NAMALWA (cell line): ENCODE results near the gene IRS4.

Source experiments
- DNase-seq: peaks from one replicate; pipeline ENCODE4 v3.0.0-alpha.2; 2015; ENCODE audit warnings: low spot score

IRS4 gene

DNA sequence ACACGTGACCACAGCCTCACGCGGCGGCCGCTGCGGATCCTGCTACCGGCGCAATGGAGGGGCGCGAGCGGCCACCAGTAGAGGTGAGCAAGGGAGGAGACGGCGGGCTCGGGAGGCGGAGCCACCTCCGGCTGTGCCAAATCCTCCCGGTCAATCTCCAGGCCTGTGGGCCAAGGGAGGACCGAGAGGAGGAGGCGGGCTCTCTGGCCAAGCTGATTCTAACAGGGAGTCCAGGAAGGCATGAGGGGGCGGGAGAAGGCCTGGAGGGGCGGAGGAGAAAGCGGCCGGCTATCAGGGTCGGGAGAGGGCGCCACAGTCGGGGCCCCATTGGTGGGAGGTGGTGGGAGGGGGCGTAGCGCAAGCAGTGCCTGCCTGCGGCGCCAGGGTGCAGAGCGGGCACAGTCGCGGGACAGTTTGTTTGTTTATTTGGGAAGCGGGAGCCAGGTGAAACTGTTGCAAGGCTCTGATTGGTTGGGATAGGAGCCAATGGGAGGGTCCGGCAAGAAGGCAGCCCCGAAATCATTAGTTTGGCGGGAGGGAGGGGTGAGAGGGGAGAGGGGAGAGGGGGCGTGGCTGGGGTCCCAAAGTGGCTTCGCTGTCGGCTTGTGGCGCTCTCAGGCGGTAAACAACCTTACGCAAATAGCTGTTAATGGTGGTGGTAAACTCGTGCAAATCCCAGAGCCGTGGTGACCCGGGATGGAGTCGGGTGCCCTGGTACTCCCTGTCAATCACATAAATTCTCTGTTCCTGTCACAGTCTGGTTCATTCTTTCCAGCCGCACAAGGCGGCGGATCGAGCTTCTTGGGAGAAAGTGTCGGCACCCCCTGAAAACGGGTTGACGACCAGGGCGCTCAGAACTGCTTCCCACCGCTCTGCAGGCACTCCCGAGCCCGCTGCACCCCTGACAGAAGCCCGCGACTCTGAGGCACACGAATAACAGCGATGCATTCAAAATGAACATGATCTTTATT lies at the start of gene IRS4:
TSS of gene IRS4 (minus strand) at position 55 of the 971 bp plus-strand sequence.
- DNase-seq: no peak

- DNase-seq: no peak
These were observed 36.2 kb upstream of the IRS4 start for GRCh38 chrX:108772549-108772948.

GRCh38 chrX:108763559-108763958 lies 27.2 kb upstream of the IRS4 start:
- DNase-seq: no peak

GRCh38 chrX:108740299-108740774 lies 4.0 kb upstream of the IRS4 start:
- no peak for DNase-seq

DNA sequence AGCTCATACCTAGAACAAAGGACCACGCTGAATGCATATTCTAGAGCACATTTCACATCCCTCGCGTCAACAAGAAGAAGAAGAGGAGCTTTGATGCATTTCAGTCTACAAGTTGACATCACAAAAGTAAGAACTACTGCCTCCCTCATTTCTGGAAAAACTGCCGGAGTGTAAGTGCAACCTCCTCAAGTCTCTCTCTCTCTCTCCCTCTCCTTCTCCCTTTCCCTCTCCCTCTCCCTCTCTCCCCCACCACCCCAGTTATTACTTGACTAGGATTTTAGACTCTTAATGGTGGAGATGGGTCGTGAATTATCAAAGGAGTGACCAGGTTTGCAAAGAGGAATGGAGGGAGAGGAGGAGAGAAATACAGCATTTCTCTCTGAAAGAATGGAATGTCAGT lies 1.4 kb upstream of the IRS4 start:
- DNase-seq: no peak

DNA sequence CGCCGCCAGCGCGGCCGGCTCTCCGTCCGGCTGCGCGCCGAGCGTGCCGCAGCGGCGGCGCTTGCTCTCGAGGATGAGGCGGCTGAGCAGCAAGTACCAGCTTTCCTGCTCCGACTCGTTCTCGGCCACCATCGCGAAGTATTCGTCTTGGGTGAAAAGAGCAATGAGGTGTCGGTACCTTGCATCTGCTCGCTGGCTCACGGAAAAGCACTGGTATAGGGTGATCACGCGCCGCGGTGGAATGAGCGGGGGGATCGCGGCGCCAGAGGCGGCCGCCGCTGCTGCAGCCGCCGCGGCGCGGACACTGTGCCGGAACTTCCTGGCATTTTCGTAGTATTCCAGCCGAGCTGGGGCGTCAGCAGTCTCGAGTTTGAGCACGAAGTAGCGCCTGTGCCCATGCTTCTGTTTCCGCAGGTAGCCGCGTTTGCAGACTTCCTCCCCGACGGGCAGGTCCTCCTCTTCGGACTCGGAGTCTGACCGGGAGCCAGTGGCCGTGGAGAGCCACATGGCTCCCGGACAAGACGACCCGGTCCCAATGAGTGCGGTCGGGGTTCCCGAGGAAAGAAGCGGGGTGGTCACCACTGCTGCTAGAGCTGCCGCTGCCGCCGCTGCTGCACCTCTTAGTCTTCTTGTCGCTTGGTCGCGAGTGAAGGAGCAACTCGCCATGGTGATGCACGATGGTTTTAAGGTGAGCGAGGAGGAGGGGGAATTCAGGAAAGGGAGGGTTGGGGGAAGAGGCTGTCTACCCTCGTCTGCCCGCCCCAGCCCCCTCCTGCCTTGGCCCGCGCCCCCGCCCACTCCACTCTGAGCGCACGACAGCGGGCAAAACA lies 469 bp downstream of the IRS4 start:
- DNase-seq: no peak

DNA sequence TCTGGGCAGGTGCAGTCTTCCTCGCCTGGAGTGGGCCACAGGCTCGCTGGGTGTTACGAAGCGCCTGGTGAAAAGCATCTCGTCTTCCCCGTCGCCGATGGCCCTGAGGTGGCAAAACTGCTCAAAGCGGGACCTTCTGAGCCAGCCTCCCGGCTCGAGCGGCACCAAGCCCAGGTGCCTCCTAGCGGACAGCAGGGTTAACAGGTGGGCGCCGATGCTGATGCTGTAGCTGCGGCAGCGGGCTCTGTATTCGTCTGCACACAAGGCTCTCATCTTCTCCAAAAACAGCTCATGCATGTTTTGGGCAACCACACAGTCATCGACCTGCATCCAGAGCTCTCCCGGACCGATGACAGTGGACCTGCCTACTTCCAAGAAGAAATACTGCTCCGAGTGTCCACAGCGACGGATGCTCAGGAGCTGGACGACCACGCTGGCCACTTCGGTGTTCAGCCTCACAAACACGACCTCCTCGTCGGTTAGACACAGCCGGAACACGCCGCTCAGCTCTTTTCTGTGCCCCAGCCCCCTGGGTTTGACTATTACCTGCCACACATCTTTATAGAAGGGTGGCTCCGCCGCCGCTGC lies 1.2 kb downstream of the IRS4 start:
- DNase-seq: no peak

DNA sequence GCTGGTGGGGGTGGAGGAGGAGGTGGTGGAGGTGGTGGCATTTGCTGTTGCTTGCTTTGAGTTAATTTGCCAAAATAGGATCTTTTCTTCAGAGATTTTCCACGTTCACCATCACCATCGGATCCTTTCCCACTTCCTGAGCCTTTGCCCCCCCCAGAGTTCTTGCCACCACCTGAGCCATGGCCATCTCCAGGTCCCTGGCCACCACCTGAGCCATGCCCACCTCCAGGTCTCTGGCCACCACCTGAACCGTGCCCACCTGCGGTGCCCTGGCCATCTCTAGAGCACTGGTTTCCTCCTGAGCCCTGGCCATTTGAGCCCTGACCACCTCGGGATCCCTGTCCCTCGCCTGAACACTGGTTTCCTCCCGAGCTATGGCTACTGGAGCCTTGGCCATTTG lies 1.9 kb downstream of the IRS4 start:
- DNase-seq: no peak

DNA sequence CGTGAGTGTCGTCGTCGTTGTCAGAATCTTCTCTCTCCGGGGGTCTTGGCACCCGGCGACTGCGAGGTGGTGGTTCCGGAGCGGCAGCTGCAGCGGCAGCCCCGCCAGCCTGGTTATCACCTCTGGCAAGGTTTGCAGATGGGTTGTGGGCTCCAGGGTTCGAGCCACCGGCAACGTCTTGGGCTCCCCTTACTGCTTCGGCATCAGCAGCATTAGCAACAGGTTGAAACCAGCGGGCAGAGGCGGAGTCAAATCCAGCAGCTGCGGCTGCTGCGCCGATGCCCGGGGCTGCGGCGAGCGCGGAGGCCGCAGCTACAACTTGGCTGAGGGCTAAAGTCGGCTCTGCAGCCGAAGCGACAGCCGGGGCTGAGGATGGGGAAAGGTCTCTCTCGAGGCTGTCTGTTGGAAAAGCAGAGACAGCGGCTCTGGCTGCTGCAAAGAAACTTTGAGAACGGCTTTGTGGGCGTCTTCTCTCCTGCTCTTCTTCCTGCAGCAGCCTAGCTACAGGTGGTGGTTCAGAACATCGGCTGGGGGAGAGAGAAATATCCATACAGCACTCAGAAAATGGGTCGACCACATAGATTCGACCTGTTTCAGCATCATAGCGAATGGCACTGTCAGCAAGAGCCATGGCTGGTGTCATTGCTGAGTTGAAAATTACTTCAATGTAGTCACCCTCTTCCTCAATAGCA lies 3.6 kb downstream of the IRS4 start:
- no peak for DNase-seq

DNA sequence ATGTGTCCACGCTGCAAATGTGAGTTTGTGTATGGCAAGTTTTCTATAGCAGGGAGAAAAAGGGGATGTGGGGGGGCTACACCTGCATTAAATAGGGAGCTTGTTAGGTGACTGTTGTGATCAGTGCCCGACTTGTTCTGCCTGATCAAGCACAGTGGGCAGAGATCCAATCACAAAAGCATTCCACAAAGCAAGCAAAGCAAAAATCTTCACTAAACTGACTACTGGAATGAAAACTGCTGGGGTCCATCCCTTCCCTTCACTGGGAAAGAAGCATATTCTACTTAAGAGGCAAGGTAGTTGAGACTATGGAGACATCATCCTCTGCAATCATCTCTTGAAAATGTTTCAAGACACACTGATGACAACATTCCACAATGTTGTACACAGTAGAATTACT lies 5.2 kb downstream of the IRS4 start:
- DNase-seq: no peak

GRCh38 chrX:108726748-108727147 lies 9.6 kb downstream of the IRS4 start:
- no peak for DNase-seq

GRCh38 chrX:108722561-108722960 lies 13.8 kb downstream of the IRS4 start:
- DNase-seq: no peak

- DNase-seq: no peak
These were observed 23.5 kb downstream of the IRS4 start for GRCh38 chrX:108712886-108713285.

DNA sequence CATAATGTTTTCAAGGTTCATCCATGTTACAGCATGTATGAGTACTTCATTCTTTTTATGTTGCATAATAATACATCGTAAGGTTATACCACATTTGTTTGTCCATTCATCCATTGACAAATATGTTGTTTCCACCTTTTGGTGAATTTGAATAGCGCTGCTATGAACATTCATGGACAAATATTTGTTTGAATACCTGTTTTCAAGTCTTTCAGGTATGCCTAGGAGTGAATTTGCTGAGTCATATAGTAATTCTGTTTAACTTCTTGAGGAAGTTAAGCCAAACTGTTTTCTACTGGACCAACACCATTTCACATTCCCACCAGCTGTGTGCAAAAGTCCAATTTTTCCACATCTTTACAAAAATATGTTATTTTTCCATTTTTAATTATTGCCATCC lies 31.5 kb downstream of the IRS4 start:
- DNase-seq: no peak

- no peak for DNase-seq
These were observed 33.8 kb downstream of the IRS4 start for GRCh38 chrX:108702530-108702929.

DNA sequence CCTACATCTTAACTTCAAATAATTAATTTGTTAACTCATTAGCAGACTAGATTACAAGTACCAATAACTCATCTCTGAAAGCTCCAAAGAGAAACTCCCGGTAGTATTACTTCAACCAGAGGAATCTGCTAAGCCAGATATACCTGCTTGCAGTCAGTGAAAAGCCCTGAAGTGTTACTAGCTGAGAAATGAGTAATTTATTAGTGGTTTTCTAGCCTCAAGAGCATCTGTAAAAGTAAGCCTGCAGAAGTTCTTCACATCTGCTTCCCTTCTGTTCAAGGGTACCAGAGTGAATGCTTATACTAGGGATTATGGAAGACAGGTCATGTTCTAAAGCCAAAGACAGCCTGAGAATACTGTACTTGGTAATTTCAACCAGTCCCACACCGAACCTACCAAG lies 34.7 kb downstream of the IRS4 start:
- no peak for DNase-seq

GRCh38 chrX:108699368-108699767 lies 37.0 kb downstream of the IRS4 start:
- DNase-seq: peak; percentile 33

DNA sequence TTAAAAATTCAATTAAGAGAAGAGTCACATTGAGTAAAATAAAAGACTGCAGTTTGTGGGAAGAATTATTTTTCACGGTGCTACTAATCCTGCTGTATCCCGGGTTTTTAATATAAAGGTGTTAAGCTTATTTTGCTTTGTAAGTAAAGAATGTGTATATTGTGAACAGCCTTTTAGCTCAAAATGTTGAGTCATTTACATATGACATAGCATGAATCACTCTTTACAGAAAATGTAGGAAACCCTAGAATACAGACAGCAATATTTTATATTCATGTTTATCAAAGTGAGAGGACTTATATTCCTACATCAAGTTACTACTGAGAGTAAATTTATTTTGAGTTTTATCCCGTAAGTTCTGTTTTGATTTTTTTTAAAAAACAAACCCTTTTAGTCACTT lies 39.7 kb downstream of the IRS4 start:
- DNase-seq: no peak
